Heart left ventricle (tissue), 13 donors: ENCODE results near the gene KLHDC10.

ENCODE experiments used
- POLR2A ChIP-seq, 2 donors: fragments of 450-650 bp; IDR thresholded peaks; one replicate each; pipeline ENCODE4 v1.6.1; 2017; ENCODE audit warnings: antibody characterized with exemption in 2 of 2, mild to moderate bottlenecking in 2 of 2, moderate library complexity in 2 of 2
- TF ChIP-seq, protein P1 (sequence below), 12 donors: fragments of 200-600 bp; sonication (generic) in 4 of 12; IDR thresholded peaks; one replicate each; pipeline versions ENCODE4 v1.5.0 to v1.8.0; 2018 to 2022; ENCODE audit warnings: antibody characterized with exemption in 12 of 12, mild to moderate bottlenecking in 5 of 12
- donor health status: ischemic (EF 13 %, LVEDD 7.1; RV severe dilation, severe dysfunction).
- donor health status: DM: no; HTN: yes; CAD: no.
- donor health status: DM: no; HTN: no; CAD: no.
- donor health status: ischemic (EF 25% LVEDD 6.9; RV normal size, moderate dysfunction).
- donor health status: ischemic (EF 25% LVEDD 5.7; RV mildly dilated, moderate dysfunction).
- donor health status: ischemic (EF 35%, LVEDD 5.7; RV mildly dilated, moderate dysfunction).
- donor health status: nonischemic (EF 11% LVEDD 7.7; RV severe dilation, severe dysfunction).
- donor health status: DM: yes; HTN: yes; CAD: no.
- donor health status: PGD.
- donor health status: ischemic (EF 29% LVEDD 5.4; RV normal size, mild dysfunction).
- donor health status: nonischemic (EF 23%, LVEDD 6.1; RV moderate dilation, normal function).

- TF ChIP-seq, protein P1, sequence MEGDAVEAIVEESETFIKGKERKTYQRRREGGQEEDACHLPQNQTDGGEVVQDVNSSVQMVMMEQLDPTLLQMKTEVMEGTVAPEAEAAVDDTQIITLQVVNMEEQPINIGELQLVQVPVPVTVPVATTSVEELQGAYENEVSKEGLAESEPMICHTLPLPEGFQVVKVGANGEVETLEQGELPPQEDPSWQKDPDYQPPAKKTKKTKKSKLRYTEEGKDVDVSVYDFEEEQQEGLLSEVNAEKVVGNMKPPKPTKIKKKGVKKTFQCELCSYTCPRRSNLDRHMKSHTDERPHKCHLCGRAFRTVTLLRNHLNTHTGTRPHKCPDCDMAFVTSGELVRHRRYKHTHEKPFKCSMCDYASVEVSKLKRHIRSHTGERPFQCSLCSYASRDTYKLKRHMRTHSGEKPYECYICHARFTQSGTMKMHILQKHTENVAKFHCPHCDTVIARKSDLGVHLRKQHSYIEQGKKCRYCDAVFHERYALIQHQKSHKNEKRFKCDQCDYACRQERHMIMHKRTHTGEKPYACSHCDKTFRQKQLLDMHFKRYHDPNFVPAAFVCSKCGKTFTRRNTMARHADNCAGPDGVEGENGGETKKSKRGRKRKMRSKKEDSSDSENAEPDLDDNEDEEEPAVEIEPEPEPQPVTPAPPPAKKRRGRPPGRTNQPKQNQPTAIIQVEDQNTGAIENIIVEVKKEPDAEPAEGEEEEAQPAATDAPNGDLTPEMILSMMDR (IDR thresholded peaks at IDR 0.05), result no peak
- no peak for TF ChIP-seq POLR2A (IDR thresholded peaks at IDR 0.05)
These were observed 62.9 kb downstream of the KLHDC10 start for GRCh38 chr7:130133029-130133782.
